RWPE2 (cell line): ENCODE measurements around the gene KCNMA1.
A peak's percentile ranks its signal among the peaks of the same experiment; 100 is the strongest.

Experiments used
- ATAC-seq: fragments of 200-7000 bp; cut with Tn5 transposase; 3 replicates; pipeline ENCODE4 v1.9.1; 2021; ENCODE audit warnings: low read depth
- DNase-seq: peaks from one replicate; pipeline ENCODE4 v3.0.0-alpha.2; 2020; ENCODE audit warnings: low spot score
- H3K27ac ChIP-seq: fragments of 450-650 bp; 2 replicates; pipeline ENCODE4 v1.5.1; 2017; ENCODE audit warnings: mild to moderate bottlenecking; ENCODE audit not compliant: poor library complexity, severe bottlenecking
- H3K27me3 ChIP-seq: fragments of 250-450 bp; sonication (Bioruptor Pico); 2 replicates; pipeline ENCODE4 v1.5.1; 2021; ENCODE audit warnings: mild to moderate bottlenecking, moderate library complexity; ENCODE audit not compliant: insufficient read depth, poor library complexity, severe bottlenecking
- H3K36me3 ChIP-seq: fragments of 250-450 bp; sonication (Bioruptor Pico); 2 replicates; pipeline ENCODE4 v1.5.1; 2020; ENCODE audit warnings: low read depth, mild to moderate bottlenecking, moderate library complexity
- H3K4me1 ChIP-seq: fragments of 250-450 bp; sonication (Bioruptor Pico); 2 replicates; pipeline ENCODE4 v1.5.1; 2021; ENCODE audit warnings: mild to moderate bottlenecking, moderate library complexity; ENCODE audit not compliant: insufficient read depth, poor library complexity, severe bottlenecking
- H3K4me3 ChIP-seq: fragments of 250-450 bp; sonication (Bioruptor Pico); 2 replicates; pipeline ENCODE4 v1.5.1; 2021; ENCODE audit warnings: mild to moderate bottlenecking, moderate library complexity; ENCODE audit not compliant: severe bottlenecking
- H3K9me3 ChIP-seq: fragments of 250-450 bp; sonication (Bioruptor Pico); 2 replicates; pipeline ENCODE4 v1.5.1; 2021; ENCODE audit warnings: mild to moderate bottlenecking, moderate library complexity; ENCODE audit not compliant: severe bottlenecking
- TF ChIP-seq, protein P1 (sequence below): fragments of 450-650 bp; IDR thresholded peaks from one replicate; pipeline ENCODE4 v1.5.1; 2017; ENCODE audit warnings: mild to moderate bottlenecking, moderate library complexity; ENCODE audit not compliant: poor library complexity, severe bottlenecking

KCNMA1 gene

DNA sequence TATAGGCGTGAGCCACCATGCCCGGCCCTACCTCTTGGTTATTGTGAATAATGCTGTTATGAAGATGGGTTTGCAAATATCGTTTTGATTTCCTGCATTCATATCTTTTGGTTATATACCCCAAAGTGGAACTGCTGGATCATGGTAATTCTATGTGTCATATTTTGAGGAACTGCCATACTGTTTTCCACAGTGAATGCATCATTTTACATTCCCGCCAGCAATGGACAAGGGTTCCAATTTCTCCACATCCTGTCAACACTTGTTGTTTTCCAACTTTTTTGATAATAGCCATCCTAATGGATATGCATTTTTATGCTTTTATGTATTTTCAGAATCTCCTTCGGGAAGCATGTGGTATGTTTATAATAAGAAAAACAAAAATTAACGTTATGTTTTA is 128.2 kb downstream of the KCNMA1 start:
- H3K9me3 ChIP-seq: no peaks in the 10 kb centered on the region
- H3K27ac ChIP-seq: no peak overlapping the region
- ATAC-seq: no peak
- no peaks in the 10 kb centered on the region for H3K27me3 ChIP-seq
- no peaks in the 10 kb centered on the region for H3K36me3 ChIP-seq
- DNase-seq: no peak
- peaks cover 68% of the 10 kb centered on the region for H3K4me1 ChIP-seq
- TF ChIP-seq, protein P1, sequence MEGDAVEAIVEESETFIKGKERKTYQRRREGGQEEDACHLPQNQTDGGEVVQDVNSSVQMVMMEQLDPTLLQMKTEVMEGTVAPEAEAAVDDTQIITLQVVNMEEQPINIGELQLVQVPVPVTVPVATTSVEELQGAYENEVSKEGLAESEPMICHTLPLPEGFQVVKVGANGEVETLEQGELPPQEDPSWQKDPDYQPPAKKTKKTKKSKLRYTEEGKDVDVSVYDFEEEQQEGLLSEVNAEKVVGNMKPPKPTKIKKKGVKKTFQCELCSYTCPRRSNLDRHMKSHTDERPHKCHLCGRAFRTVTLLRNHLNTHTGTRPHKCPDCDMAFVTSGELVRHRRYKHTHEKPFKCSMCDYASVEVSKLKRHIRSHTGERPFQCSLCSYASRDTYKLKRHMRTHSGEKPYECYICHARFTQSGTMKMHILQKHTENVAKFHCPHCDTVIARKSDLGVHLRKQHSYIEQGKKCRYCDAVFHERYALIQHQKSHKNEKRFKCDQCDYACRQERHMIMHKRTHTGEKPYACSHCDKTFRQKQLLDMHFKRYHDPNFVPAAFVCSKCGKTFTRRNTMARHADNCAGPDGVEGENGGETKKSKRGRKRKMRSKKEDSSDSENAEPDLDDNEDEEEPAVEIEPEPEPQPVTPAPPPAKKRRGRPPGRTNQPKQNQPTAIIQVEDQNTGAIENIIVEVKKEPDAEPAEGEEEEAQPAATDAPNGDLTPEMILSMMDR: no peak
- H3K4me3 ChIP-seq: no peak overlapping the region

DNA sequence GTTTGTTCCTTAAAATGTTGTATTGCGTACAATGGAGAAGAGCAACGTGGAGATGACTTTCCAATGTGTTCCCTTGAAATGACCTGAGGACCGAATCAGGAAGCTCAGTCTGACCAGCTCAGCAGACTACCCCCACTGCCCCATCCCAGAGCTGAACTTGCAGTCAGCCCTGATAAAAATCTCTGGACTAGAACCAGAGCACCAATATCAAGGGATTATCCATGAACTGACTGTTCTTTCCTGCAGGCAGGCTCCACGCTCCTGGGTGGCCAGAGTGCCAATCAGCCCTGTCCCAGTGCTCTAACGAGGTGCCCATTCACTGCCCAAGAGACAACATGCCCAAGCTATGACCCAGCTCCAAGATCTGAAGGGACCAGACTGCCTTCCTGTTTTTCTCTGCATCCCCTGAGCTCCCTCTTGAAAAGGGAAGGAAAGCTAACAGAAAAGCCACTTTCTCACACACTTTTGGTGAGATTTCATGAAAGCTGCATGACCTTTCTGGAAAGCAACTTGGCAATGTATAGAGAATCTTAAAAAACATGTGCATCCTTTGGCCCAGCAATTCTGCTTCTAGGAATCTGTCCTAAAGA is 130.2 kb downstream of the KCNMA1 start:
- H3K4me3 ChIP-seq: no peak overlapping the region
- H3K27ac ChIP-seq: peak overlapping the region; percentile 96
- H3K9me3 ChIP-seq: no peaks in the 10 kb centered on the region
- H3K27me3 ChIP-seq: no peaks in the 10 kb centered on the region
- ATAC-seq: no peak
- H3K36me3 ChIP-seq: no peaks in the 10 kb centered on the region
- DNase-seq: no peak
- H3K4me1 ChIP-seq: peaks cover 53% of the 10 kb centered on the region
- TF ChIP-seq, protein P1: no peak

DNA sequence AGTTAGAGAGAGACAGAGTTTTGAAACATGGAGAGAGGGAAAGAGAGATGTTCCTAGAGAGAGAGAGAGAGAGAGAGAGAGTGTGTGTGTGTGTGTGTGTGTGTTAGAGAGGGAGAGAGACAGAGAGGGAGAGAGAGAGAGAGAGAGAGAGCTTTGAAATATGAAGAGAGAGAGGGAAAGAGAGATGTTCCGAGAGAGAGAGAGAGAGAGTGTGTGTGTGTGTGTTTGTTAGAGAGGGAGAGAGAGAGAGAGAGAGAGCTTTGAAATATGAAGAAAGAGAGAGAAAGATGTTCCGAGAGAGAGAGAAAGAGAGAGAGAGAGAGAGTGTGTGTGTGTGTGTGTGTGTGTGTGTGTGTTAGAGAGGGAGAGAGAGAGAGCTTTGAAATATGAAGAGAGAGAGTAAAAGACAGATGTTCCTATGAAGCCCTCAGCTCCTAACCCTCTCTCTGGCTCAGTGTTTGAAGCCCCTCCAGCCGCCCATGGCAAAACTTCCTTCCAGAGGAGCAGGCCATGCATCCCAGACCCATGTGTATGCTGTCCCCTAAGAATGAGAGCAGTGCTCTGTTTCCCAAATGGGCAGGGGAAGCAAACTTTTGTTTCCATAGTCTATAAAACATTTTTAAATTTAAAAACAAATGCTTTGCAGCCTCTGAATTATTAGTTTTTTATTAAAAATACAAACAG is 130.9 kb downstream of the KCNMA1 start:
- Histone ChIP-seq H3K36me3 (no peaks in the 10 kb centered on the region), H3K9me3 (no peaks in the 10 kb centered on the region), H3K27me3 (no peaks in the 10 kb centered on the region), H3K4me3 (no peak overlapping the region), H3K4me1 (peaks cover 49% of the 10 kb centered on the region), H3K27ac (peak overlapping the region; percentile 96)
- no peak for DNase-seq
- TF ChIP-seq, protein P1: no peak
- ATAC-seq: no peak

DNA sequence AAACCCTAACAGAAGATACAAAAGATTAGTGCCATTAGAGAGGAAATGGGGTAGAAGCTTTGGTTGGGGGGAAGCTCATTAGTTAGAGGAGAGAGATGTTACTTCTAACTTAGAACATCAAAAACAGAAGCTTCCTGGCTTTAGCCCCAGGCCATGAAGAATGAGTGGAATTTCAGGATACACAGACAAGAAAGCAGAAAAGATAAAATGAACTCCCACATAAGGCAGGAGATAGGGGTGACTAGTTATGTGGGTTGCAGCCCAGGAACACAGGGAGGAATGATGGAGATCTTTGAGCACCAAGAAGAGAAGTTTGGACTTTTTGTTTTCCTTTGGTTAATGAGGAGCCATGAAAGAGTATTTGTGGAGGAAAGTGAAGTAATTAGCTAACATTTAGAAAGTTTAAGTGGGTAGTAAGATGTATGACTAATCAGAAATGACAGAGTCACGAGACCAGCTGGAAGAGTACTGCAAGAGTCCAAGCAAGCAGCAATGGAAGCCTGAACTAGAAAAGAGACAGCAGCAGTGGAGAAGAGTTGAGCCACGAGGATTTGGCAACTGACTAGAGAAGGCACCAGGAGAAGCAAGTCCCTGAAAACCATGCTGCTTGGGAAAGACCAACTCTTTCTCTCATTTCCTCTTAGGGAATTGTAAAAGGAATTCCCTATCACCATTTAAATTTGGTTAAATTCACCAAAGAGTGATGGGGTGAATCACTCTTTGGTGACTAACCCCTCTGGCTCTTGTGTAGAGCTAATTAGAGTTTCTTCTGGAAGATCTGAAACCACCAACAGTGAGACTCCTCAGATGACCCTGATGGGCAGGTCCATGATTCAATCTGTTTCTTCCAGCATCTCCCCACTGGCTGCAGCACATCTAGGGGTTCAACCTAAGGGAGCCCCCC is 131.9 kb downstream of the KCNMA1 start:
- H3K27me3 ChIP-seq: no peaks in the 10 kb centered on the region
- DNase-seq: no peak
- H3K9me3 ChIP-seq: no peaks in the 10 kb centered on the region
- ATAC-seq: peak; percentile 75
- TF ChIP-seq, protein P1: no peak
- no peak overlapping the region for H3K4me3 ChIP-seq
- H3K4me1 ChIP-seq: peaks cover 51% of the 10 kb centered on the region
- no peaks in the 10 kb centered on the region for H3K36me3 ChIP-seq
- H3K27ac ChIP-seq: peak overlapping the region; percentile 96
